ENCODE data around the gene TGFBR2. TPM values are rescaled to one million over a fixed set of nuclear protein-coding genes. Genes with fewer than 3 reads are reported as not detected.

TGFBR2 gene
- total and polyA plus RNA-seq, 2 of the 13 experiments (the other 11 are each of a cell fraction or from before 2014, with no cell fraction given), result 82.2 to 187 TPM

- H3K27me3 ChIP-seq (ENCODE audit: control insufficient read depth in 1 of 2, insufficient read depth in 2 of 2, low read length in 2 of 2), result no peaks in the 10 kb centered on the region
- no peaks in the 10 kb centered on the region for H3K9me3 ChIP-seq (ENCODE audit: low read length)
- H3K4me3 ChIP-seq (replicated peaks in 1 of 3; ENCODE audit: insufficient read depth in 1 of 3, low read depth in 2 of 3, low read length in 3 of 3), result no peak overlapping the region
- BruUV-seq (replicated peaks), result no TSS peak
- TF ChIP-seq AGO2 (optimal IDR thresholded peaks at IDR 0.05; ENCODE audit: low read depth, low read length) (peak; percentile 83), POLR2G (IDR thresholded peaks at IDR 0.05; ENCODE audit: low read depth, low read length) (peak; percentile 60; the same call in 1 of the 2 replicates), PITX1 (CRISPR knock-in tag; IDR thresholded peaks at IDR 0.05) (no peak), NRL (CRISPR knock-in tag; IDR thresholded peaks at IDR 0.05; ENCODE audit: borderline replicate concordance) (no peak), RBM22 (optimal IDR thresholded peaks at IDR 0.05; ENCODE audit: low read length) (peak; percentile 99)
- H3K36me3 ChIP-seq (replicated peaks in 1 of 2; ENCODE audit: control insufficient read depth in 1 of 2, insufficient read depth in 2 of 2, low read length in 2 of 2), result peaks cover 46 to 96% of the 10 kb centered on the region in 2 experiments
- H3K9ac ChIP-seq (ENCODE audit: insufficient read depth, low read depth, low read length), result no peak overlapping the region
- H3K4me2 ChIP-seq (ENCODE audit: low read depth, low read length), result no peak overlapping the region
- ChIA-PET CTCF (ENCODE audit: low intra/inter-chr PET ratio, low total read pairs) (no interaction called here), POLR2A (no interaction called here)
- H2AFZ ChIP-seq (ENCODE audit: low read length), result no peak overlapping the region
- peaks cover 94% of the 10 kb centered on the region for H3K79me2 ChIP-seq (ENCODE audit: insufficient read depth, low read length)
- intact Hi-C loops (cut with micrococcal nuclease; ENCODE audit: unreplicated experiment), result no loop called here
- in situ Hi-C loops (cut with HindIII; ENCODE audit: extremely low pct_ligation_motif_present, low pct_unique_long_range_greater_than_20kb), result no loop called here
- peaks cover 77% of the 10 kb centered on the region for H3K4me1 ChIP-seq (ENCODE audit: insufficient read depth, low read length)
- WGBS (ENCODE audit: low lambda C conversion rate), result 91% methylated on average over 2 of the region's 2 CpGs
- no peak overlapping the region for H3K27ac ChIP-seq (ENCODE audit: extremely low read length, insufficient read depth, low read length)
- ATAC-seq (no peak), DNase-seq (ENCODE audit: low spot score) (no peak), FAIRE-seq (no peak)
- peaks cover 91% of the 10 kb centered on the region for H4K20me1 ChIP-seq (ENCODE audit: insufficient read depth, low read length)
Observed at GRCh38 chr3:30650348-30650995, 44.1 kb downstream of the TGFBR2 start.

GRCh38 chr3:30654269-30654668 lies 47.9 kb downstream of the TGFBR2 start:
- CTCF ChIA-PET (ENCODE audit: low intra/inter-chr PET ratio, low total read pairs), result no interaction called here
- POLR2A ChIA-PET, result interaction anchor here (2.3 kb wide), 1 partner anchor 12 kb away, joined by 6 read pairs; no protein-coding TSS in a partner anchor
- Histone ChIP-seq H3K79me2 (ENCODE audit: insufficient read depth, low read length) (peaks cover 95% of the 10 kb centered on the region), H3K9me3 (ENCODE audit: low read length) (no peaks in the 10 kb centered on the region), H3K36me3 (replicated peaks in 1 of 2; ENCODE audit: control insufficient read depth in 1 of 2, insufficient read depth in 2 of 2, low read length in 2 of 2) (peaks cover 43 to 97% of the 10 kb centered on the region in 2 experiments), H3K4me3 (replicated peaks in 1 of 3; ENCODE audit: insufficient read depth in 1 of 3, low read depth in 2 of 3, low read length in 3 of 3) (no peak overlapping the region), H3K27me3 (ENCODE audit: control insufficient read depth in 1 of 2, insufficient read depth in 2 of 2, low read length in 2 of 2) (no peaks in the 10 kb centered on the region), H4K20me1 (ENCODE audit: insufficient read depth, low read length) (peaks cover 91% of the 10 kb centered on the region), H3K4me2 (ENCODE audit: low read depth, low read length) (no peak overlapping the region), H3K4me1 (ENCODE audit: insufficient read depth, low read length) (peaks cover 77% of the 10 kb centered on the region), H2AFZ (ENCODE audit: low read length) (no peak overlapping the region), H3K27ac (ENCODE audit: extremely low read length, insufficient read depth, low read length) (no peak overlapping the region), H3K9ac (ENCODE audit: insufficient read depth, low read depth, low read length) (no peak overlapping the region)
- in situ Hi-C loops (cut with HindIII; ENCODE audit: extremely low pct_ligation_motif_present, low pct_unique_long_range_greater_than_20kb), result no loop called here
- ATAC-seq (no peak), DNase-seq (ENCODE audit: low spot score) (no peak), FAIRE-seq (no peak)
- 79% methylated on average over 1 of the region's 1 CpG for WGBS (ENCODE audit: low lambda C conversion rate)
- BruUV-seq (replicated peaks), result no TSS peak
- intact Hi-C loops (cut with micrococcal nuclease; ENCODE audit: unreplicated experiment), result no loop called here
- peak; percentile 93 for TF ChIP-seq RBM22 (optimal IDR thresholded peaks at IDR 0.05; ENCODE audit: low read length)
- TF ChIP-seq MXD3 (CRISPR knock-in tag; IDR thresholded peaks at IDR 0.05), result no peak
- TF ChIP-seq ZNF574 (CRISPR knock-in tag; IDR thresholded peaks at IDR 0.05), result no peak
- TF ChIP-seq MEIS2 (CRISPR knock-in tag; IDR thresholded peaks at IDR 0.05), result 0 out of 2 replicates have a peak, but pooled peaks have one; percentile 42
- TF ChIP-seq EEA1 (CRISPR knock-in tag; IDR thresholded peaks at IDR 0.05; ENCODE audit: borderline replicate concordance), result no peak
- TF ChIP-seq ZNF629 (CRISPR knock-in tag; conservative IDR thresholded peaks at IDR 0.05), result no peak
- no peak for TF ChIP-seq FOXK1 (CRISPR knock-in tag; IDR thresholded peaks at IDR 0.05; ENCODE audit: borderline replicate concordance, low read depth)
- TF ChIP-seq ZSCAN21 (CRISPR knock-in tag; IDR thresholded peaks at IDR 0.05; ENCODE audit: borderline replicate concordance), result 0 out of 2 replicates have a peak, but pooled peaks have one; percentile 50
- TF ChIP-seq ZFP36L1 (CRISPR knock-in tag; IDR thresholded peaks at IDR 0.05), result 0 out of 2 replicates have a peak, but pooled peaks have one; percentile 46
- TF ChIP-seq EZH2 (conservative IDR thresholded peaks at IDR 0.05; ENCODE audit: low read depth, low read length), result no peak

Data from HepG2 (cell line).